ENCODE data around the gene HBG1.
"Not testable (repeated sequence)": the region's sequence is repeated elsewhere in the genome, so short reads cannot be mapped to it uniquely, and the experiment has no call there.

HBG1 gene

DNA sequence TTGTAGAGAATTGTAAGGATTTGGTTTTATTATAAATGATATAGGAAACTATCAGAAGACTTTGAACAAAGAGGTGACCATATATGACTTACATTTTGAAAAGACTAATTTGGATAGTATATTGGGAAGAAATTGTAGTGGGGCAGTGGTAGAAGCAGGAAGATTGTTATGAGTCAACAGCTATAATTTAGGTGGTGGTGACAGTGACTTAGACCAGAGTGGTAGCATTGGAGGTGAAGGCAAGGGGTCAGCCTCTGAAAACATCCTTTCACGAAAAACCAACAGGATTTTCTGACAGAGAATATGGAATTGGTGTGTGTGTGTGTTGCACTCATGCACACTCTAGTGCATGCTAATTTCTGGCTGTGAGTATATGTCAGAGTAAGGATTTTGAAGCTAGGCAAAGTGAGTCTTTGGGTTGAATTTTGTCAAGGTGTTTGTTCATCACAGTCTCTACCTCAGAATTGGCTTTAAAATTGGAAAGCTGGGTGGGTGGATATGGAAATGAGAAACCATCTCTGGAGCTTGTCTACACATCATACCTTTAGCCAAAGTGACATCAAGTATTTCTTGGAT, 28.2 kb upstream of the HBG1 start:
- DNase-seq (ENCODE audit: low spot score) = no peak

GRCh38 chr11:5276697-5277096, 27.0 kb upstream of the HBG1 start:
- DNase-seq (ENCODE audit: low spot score) = no peak

GRCh38 chr11:5275369-5276110, 25.9 kb upstream of the HBG1 start:
- no peak for DNase-seq (ENCODE audit: low spot score)

DNA sequence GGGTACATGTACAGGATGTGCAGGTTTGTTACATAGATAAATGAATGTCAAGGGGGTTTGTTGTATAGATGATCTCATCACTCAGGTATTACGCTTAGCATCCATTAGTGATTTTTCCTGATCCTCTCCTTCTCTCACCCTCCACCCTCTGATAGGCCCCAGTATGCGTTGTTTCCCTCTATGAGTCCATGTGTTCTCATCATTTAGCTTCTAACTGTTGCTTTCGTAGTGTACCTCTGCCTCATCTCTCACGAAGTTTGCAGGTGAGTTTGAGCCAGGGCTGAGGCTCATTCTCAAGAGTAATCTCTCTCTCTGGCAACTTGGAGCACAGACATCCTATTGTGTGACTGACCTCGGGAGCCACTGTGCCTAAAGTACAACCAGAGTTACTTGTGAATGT, 24.7 kb upstream of the HBG1 start:
- DNase-seq (ENCODE audit: low spot score) = no peak

DNA sequence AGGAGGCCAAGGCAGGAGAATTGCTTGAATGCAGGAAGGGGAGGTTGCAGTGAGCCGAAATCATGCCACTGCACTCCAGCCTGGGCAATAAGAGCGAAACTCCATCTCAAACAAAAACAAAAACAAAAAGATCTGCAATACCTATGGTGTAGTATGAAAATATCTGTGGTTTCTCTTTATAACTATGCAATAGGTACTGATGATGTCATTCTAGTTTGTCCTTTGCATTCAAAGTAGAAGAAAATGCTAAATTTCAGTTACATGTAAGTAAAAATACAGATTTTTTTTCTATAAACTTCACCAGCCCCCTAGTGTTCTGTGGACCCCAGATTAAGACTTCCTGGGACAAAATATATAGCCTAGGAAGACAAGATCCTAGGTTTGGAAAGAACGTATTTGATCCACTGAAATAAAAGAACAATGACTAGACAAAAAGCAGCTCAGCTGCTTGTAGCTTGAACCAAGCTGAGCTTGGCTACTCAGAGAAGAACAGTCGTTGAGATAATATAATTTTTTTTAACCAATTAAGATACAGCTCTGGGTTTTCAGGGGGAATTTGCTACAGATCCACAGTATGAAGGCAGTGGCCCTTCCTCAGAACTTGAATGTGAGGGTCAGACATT, 22.8 kb upstream of the HBG1 start:
- no peak for DNase-seq (ENCODE audit: low spot score)

DNA sequence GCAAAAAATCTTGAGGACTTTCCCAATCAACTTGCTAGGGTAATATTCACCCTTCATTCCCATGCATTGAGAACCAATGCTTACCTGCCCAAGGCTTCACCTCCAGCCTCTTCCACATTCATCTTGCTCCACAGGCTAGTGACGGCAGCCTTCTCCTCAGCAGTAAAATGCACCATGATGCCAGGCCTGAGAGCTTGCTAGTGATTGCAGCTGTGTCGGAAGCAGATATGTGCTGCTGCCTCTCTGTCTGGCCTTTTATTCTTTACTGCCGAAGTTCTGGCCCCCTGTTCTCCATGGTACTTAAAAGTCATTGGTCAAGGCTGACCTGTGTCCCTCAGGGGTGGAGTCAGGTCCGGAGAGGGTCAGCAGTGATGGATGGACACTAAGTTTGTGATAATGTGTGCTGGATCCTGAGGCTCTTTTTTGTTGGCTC, 20.1 kb upstream of the HBG1 start, which contains the start of gene HBE1:
HBE1 (minus strand) TSS at position 231 of the 433 bp plus-strand sequence; CDS start at position 176, 55 bp downstream.
- no peak for DNase-seq (ENCODE audit: low spot score)

DNA sequence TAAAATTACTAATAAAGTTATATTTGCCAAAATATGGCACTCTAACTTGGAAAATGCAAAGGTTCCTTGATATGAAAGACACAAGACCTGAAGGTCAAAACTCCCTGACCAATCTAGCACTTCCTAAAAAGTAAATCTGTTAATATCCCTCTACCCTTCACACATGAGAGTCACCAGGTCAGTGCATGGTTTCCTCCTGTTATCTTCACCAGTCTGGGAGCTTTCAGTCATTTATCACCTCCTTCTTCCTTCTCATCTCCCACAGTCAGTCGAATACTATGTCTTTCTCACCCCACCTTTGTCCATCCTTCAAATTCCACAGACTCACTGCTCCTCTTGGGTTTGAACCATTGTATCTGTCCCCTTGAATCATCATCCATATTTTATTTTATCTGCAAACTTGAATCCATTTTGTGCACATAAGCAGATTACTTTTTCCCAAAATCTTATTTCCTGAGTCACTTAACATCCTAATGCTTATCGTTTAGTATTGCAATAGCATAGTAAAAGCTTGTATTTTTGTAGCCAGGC, 17.4 kb upstream of the HBG1 start:
- no peak for DNase-seq (ENCODE audit: low spot score)

DNA sequence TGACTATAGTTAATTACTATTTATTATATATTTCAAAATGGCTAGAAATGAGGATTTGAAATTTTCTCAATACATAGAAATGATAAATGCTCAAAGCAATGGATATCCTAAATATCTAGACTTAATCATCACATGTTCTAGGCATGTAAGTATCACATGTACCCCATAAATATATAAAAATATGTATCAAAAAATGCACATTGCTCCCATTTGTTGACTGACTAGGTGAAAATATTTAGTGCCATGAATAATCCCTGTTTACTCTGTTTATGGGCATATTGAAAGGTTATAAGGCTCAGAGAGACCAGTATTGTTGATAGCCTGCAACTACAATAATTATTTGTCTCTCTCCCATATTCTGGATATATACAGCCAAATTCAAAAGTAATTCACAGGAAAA, 17.0 kb upstream of the HBG1 start:
- no peak for DNase-seq (ENCODE audit: low spot score)

DNA sequence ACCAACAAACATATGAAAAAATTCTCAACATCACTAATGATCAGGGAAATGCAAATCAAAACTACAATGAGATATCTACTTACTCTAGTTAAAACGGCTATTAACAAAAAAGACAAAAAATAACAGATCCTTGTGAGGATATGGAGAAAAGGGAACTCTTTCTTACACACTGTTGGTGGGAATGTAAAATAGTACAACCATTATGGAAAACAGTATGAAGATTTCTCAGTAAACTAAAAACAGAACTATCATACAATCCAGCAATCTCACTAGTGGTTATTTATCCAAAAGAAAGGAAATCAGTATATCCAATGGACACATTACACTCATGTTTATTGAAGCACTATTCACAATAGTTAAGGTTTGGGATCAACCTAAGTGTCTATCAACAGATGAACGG, 16.2 kb upstream of the HBG1 start:
- no peak for DNase-seq (ENCODE audit: low spot score)

- DNase-seq (ENCODE audit: low spot score) = no peak
These were observed 9.0 kb upstream of the HBG1 start for GRCh38 chr11:5258543-5259262.

GRCh38 chr11:5257296-5257695, 7.6 kb upstream of the HBG1 start:
- no peak for DNase-seq (ENCODE audit: low spot score)

DNA sequence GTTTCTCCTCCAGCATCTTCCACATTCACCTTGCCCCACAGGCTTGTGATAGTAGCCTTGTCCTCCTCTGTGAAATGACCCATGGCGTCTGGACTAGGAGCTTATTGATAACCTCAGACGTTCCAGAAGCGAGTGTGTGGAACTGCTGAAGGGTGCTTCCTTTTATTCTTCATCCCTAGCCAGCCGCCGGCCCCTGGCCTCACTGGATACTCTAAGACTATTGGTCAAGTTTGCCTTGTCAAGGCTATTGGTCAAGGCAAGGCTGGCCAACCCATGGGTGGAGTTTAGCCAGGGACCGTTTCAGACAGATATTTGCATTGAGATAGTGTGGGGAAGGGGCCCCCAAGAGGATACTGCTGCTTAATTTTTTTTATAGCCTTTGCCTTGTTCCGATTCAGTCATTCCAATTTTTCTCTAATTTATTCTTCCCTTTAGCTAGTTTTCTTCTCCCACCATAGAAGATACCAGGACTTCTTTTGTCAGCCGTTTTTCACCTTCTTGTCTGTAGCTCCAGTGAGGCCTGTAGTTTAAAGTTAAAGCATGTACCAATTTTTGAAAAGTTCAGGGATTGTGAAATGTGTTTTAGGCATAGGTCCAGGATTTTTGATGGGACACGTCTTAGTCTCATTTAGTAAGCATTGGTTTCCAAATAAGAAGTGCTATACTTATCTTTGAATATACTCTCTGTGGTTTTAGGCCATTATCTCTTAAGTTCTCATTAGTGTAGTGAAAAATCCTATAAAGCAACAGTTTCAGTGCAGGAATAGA, 5.2 kb upstream of the HBG1 start, which contains the start of gene HBG2:
HBG2 (minus strand) TSS at position 136 of the 768 bp plus-strand sequence; CDS start at position 83, 53 bp downstream.
- not testable (repeated sequence) for DNase-seq (ENCODE audit: low spot score)

DNA sequence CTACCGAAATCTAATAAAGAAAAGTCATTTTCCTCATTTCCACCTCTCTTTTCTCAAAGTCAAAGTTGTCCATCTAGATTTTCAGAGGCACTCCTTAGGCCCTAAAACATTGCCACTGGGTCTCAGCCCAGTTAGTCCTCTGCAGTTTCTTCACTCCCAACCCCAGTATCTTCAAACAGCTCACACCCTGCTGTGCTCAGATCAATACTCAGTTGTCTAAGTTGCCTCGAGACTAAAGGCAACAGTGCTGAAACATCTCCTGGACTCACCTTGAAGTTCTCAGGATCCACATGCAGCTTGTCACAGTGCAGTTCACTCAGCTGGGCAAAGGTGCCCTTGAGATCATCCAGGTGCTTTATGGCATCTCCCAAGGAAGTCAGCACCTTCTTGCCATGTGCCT, 4.4 kb upstream of the HBG1 start:
- not testable (repeated sequence) for DNase-seq (ENCODE audit: low spot score)

DNA sequence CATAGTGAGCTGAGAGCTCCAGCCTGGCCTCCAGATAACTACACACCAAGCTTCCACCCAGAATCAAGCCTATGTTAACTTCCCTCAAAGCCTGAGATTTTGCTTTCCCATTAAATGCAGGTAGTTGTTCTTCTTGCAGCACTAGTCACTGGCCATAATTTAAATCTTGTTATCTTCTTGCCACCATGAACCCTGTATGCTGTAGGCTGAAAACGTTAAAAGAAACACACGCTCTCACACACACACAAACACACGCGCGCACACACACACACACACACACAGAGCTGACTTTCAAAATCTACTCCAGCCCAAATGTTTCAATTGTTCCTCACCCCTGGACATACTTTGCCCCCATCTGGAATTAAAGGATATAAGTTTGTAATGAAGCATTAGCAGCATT, 3.8 kb upstream of the HBG1 start:
- not testable (repeated sequence) for DNase-seq (ENCODE audit: low spot score)

DNA sequence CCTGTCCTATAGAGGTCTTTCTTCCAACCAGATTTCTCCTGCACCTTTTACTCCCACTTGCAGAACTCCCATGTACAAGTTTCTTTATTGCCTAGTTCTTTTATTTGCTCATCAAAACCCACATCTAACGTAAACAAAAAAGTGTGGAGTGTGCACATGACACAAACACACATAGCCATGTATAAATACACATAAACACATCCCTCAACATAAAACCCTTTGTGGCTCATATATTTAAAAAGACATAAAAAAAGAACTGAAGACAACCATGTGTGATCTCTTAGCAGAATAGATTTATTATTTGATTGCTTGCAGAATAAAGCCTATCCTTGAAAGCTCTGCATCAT, 3.2 kb upstream of the HBG1 start:
- DNase-seq (ENCODE audit: low spot score) = no peak

DNA sequence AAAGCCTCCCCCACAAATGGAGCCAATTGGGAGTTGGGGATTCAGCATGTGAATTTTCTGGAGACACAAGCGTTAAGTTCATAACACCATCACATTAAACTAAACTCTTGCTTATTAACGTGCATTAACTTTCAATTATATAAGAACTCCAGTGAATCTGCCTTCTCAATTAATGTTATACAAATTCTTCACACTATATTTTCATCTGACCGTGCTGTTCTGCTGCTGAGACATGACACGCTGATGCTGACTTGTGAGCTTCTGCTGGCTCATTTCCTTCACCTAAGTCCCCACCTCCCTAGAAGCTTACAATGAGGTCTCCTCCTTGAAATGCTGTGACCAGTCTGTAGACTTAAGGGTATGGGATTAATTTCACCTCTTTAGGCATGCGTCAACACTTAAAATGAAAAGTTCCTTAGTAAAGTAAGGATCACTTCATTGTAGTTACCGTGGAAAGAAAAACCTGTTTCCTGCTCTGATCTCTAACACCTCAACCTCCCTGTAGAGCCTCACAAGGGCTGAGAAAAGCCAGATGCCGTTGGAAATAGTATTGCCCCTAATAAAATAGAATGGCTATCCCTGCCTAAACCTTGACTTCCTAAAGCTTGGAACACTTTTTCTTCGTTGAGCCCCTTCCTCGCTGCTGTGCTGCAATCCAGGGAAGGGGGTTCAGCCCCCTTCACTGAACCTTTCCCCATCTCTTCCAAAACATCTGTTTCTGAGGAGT, 2.7 kb upstream of the HBG1 start:
- DNase-seq (ENCODE audit: low spot score) = no peak

GRCh38 chr11:5251746-5252145, 2.1 kb upstream of the HBG1 start:
- DNase-seq (ENCODE audit: low spot score) = no peak

- DNase-seq (ENCODE audit: low spot score) = no peak
These were observed 1.0 kb upstream of the HBG1 start for GRCh38 chr11:5250543-5251204.

GRCh38 chr11:5248498-5248897, 1.2 kb downstream of the HBG1 start:
- DNase-seq (ENCODE audit: low spot score) = not testable (repeated sequence)

DNA sequence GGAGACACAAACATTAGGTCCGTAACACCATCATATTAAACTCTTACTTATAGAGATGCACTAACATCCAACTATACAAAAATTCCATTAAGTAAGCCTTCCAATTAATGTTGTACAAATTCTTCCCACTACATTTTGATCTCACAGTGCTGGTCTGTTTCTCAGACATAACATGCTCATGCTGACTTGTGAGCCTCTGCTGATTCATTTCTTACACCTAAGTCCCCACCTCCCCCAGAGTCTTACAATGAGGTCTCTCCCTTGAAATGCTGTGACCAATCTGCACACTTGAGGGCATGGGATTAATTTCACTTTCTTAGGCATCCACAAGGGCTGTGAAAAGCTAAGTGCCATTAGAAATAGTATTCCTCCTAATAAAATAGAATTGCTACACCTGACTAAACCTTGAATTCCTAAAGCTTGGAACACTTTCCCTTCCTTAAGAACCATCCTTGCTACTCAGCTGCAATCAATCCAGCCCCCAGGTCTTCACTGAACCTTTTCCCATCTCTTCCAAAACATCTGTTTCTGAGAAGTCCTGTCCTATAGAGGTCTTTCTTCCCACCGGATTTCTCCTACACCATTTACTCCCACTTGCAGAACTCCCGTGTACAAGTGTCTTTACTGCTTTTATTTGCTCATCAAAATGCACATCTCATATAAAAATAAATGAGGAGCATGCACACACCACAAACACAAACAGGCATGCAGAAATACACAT, 2.0 kb downstream of the HBG1 start:
- DNase-seq (ENCODE audit: low spot score) = no peak
